GM06990 (cell line): ENCODE results near the gene PIK3R1.

ENCODE experiments used
- DNase-seq: peaks from one replicate; pipeline ENCODE4 v3.0.0-alpha.2; 2011; ENCODE audit not compliant: insufficient read length; ENCODE audit errors: extremely low read depth
- H3K27me3 ChIP-seq: replicated peaks from 2 replicates; pipeline ENCODE4 v1.6.0; 2011; ENCODE audit warnings: low read length; ENCODE audit not compliant: control insufficient read depth, insufficient read depth
- H3K36me3 ChIP-seq: 2 replicates; pipeline ENCODE4 v1.5.1; 2011; ENCODE audit warnings: low read length; ENCODE audit not compliant: control insufficient read depth, insufficient read depth
- H3K4me3 ChIP-seq: replicated peaks from 2 replicates; pipeline ENCODE4 v1.5.1; 2011; ENCODE audit warnings: low read depth, mild to moderate bottlenecking, control low read depth, low read length
- TF ChIP-seq, protein P1 (sequence below): IDR thresholded peaks from 2 replicates; pipeline ENCODE4 v1.5.1; 2011; ENCODE audit warnings: low read length, control low read depth, mild to moderate bottlenecking, inconsistent platforms; ENCODE audit not compliant: insufficient read depth, poor library complexity, severe bottlenecking

Gene PIK3R1

DNA sequence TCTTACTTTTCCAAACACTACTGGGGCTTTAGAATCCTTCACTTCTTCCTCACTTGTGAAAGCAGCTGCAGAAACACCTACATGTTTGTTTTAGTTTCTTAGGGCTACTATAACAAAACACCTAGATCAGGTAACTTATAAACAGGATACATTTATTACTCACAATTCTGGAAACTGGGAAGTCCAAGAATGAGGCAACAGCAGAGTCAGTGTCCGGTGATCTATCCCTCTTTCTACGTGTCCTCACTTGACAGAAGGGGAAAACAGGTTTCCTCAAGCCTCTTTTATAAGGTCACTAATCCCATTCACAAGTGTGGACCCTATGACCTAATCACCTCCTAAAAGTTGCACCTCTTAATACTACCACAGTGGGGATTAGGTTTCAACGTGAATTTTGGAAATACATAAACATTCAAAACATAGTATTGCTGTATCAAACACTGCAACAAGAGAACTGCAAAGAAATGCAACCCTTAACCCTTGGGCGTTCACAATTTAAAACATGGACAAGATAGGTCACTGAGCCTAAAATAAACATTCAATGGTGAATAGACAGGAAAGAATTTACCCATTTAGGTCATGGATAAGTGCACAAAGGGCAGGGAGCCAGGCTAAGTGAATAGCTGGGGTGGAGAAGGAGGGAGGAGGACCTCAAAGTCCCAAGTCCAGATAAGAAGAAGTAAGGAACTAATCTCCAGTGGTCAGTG lies 104.3 kb downstream of the PIK3R1 start:
- DNase-seq = no peak
- TF ChIP-seq, protein P1, sequence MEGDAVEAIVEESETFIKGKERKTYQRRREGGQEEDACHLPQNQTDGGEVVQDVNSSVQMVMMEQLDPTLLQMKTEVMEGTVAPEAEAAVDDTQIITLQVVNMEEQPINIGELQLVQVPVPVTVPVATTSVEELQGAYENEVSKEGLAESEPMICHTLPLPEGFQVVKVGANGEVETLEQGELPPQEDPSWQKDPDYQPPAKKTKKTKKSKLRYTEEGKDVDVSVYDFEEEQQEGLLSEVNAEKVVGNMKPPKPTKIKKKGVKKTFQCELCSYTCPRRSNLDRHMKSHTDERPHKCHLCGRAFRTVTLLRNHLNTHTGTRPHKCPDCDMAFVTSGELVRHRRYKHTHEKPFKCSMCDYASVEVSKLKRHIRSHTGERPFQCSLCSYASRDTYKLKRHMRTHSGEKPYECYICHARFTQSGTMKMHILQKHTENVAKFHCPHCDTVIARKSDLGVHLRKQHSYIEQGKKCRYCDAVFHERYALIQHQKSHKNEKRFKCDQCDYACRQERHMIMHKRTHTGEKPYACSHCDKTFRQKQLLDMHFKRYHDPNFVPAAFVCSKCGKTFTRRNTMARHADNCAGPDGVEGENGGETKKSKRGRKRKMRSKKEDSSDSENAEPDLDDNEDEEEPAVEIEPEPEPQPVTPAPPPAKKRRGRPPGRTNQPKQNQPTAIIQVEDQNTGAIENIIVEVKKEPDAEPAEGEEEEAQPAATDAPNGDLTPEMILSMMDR = no peak
- Histone ChIP-seq H3K4me3 (no peak overlapping the region), H3K36me3 (no peaks in the 10 kb centered on the region), H3K27me3 (no peaks in the 10 kb centered on the region)

DNA sequence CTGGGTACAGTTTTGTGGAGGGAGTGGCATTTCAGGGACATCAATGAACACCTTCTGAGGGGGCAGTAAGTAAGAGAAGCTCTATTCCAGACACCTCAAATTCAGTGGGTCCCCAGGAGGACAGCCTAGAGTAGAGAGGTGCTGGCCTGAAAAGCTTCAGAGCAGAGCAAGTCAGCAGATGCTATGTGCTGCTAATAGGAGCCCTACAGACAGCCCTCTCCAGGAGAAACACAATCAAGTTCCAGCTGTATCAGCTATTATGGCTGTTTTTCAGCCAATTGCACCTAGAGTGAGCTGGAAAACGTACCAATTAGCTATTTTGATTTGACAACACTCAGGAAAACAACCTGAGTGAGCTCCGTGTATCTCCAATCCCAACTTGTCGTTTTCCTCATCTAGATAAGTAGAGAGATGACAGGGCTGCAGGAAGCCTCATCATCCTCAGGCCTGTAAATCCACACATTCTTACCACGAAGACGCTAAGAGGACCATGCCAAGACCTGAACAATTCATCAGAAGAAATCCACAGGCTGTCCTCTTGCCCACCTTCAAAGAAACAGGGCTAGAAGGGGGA lies 104.9 kb downstream of the PIK3R1 start:
- TF ChIP-seq, protein P1 = no peak
- DNase-seq = no peak
- Histone ChIP-seq H3K27me3 (no peaks in the 10 kb centered on the region), H3K36me3 (no peaks in the 10 kb centered on the region), H3K4me3 (no peak overlapping the region)

- Histone ChIP-seq H3K4me3 (no peak overlapping the region), H3K36me3 (no peaks in the 10 kb centered on the region), H3K27me3 (no peaks in the 10 kb centered on the region)
- TF ChIP-seq, protein P1 = no peak
- no peak for DNase-seq
Measured at GRCh38 chr5:68325065-68325580, 109.6 kb downstream of the PIK3R1 start.

GRCh38 chr5:68329554-68330255 lies 114.1 kb downstream of the PIK3R1 start:
- TF ChIP-seq, protein P1 = no peak
- H3K27me3 ChIP-seq = no peaks in the 10 kb centered on the region
- no peaks in the 10 kb centered on the region for H3K36me3 ChIP-seq
- no peak overlapping the region for H3K4me3 ChIP-seq
- no peak for DNase-seq

DNA sequence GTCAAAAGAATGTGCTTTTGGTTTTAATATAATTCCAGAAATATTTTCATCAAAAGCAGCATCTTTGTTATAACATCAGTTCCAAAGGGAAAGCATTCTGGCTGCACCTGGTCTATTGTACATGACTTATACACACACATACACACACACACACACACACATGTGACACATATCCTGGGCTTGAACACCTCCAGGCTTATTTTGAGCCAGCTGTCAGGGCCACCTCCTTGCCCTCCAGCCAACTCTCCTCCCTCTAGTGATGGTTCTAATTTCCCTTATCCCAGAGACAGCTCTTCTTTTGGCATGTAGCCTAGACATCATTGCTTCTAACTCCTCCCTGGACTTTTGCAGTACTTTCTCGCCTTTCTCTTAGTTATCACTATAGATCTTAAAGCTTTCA lies 115.0 kb downstream of the PIK3R1 start:
- DNase-seq = no peak
- TF ChIP-seq, protein P1 = no peak
- Histone ChIP-seq H3K27me3 (no peaks in the 10 kb centered on the region), H3K36me3 (no peaks in the 10 kb centered on the region), H3K4me3 (no peak overlapping the region)
